ENCODE results near the gene NFX1. TPM values are rescaled to one million over a fixed set of nuclear protein-coding genes. Genes with fewer than 3 reads are reported as not detected.

Gene NFX1
- total RNA-seq, 1 donor from 2014 or later, result 27.8 TPM

DNA sequence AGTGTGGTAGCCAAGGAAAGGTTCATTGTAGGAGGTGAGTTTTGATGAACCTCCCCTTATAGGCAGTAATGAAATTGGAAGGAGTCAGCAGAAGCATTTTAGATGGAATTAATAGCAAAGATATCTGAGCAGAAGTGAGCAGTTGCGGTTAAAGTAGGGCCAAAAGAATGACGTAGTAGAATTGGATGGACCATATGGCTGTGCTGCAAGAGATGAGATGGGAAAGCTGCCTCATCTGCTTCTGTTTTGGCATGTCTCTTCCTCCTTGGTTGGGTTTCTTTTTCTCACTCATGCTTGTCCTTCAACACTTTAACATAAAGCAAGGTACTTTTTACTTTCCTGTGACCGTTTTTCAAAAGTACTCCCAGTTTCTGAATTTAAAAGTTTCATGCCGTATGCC, 56.2 kb downstream of the NFX1 start:
- Histone ChIP-seq H3K27me3 (ENCODE audit: insufficient read depth, low read length) (no peaks in the 10 kb centered on the region), H3K4me1 (ENCODE audit: insufficient read depth, low read length) (no peaks in the 10 kb centered on the region), H3K79me2 (ENCODE audit: insufficient read depth, low read length) (no peaks in the 10 kb centered on the region), H2AFZ (ENCODE audit: low read depth, low read length) (no peak overlapping the region), H4K20me1 (ENCODE audit: insufficient read depth, low read length) (no peaks in the 10 kb centered on the region), H3K9me3 (ENCODE audit: insufficient read depth, low read depth, low read length) (no peaks in the 10 kb centered on the region), H3K36me3 (ENCODE audit: insufficient read depth, low read length) (peaks cover 37% of the 10 kb centered on the region), H3K4me3 (ENCODE audit: insufficient read depth, low read depth, low read length) (no peak overlapping the region), H3K9ac (ENCODE audit: low read length) (no peak overlapping the region), H3K27ac (ENCODE audit: low read depth, low read length) (no peak overlapping the region), H3K4me2 (ENCODE audit: low read length) (no peak overlapping the region)
- no peaks in the 10 kb centered on the region for H3K4me1 Mint-ChIP-seq (ENCODE audit: low read depth, unreplicated experiment)
- H3K36me3 Mint-ChIP-seq (ENCODE audit: low read depth, unreplicated experiment), result peaks cover 23% of the 10 kb centered on the region
- no peaks in the 10 kb centered on the region for H3K9me3 Mint-ChIP-seq (ENCODE audit: unreplicated experiment)
- peak overlapping the region; percentile 67 for H3K27ac Mint-ChIP-seq (ENCODE audit: unreplicated experiment)
- FAIRE-seq, result no peak
- no peak for TF ChIP-seq EZH2 (IDR thresholded peaks at IDR 0.05; ENCODE audit: insufficient read depth, low read length)
- TF ChIP-seq, protein P1, sequence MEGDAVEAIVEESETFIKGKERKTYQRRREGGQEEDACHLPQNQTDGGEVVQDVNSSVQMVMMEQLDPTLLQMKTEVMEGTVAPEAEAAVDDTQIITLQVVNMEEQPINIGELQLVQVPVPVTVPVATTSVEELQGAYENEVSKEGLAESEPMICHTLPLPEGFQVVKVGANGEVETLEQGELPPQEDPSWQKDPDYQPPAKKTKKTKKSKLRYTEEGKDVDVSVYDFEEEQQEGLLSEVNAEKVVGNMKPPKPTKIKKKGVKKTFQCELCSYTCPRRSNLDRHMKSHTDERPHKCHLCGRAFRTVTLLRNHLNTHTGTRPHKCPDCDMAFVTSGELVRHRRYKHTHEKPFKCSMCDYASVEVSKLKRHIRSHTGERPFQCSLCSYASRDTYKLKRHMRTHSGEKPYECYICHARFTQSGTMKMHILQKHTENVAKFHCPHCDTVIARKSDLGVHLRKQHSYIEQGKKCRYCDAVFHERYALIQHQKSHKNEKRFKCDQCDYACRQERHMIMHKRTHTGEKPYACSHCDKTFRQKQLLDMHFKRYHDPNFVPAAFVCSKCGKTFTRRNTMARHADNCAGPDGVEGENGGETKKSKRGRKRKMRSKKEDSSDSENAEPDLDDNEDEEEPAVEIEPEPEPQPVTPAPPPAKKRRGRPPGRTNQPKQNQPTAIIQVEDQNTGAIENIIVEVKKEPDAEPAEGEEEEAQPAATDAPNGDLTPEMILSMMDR (IDR thresholded peaks at IDR 0.05; ENCODE audit: insufficient read depth, low read depth, low read length), result no peak
- DNase-seq (ENCODE audit: low read depth), result no peak
- no peaks in the 10 kb centered on the region for H3K27me3 Mint-ChIP-seq (ENCODE audit: low read depth, unreplicated experiment)
- no peak overlapping the region for H3K4me3 Mint-ChIP-seq (ENCODE audit: unreplicated experiment)

DNA sequence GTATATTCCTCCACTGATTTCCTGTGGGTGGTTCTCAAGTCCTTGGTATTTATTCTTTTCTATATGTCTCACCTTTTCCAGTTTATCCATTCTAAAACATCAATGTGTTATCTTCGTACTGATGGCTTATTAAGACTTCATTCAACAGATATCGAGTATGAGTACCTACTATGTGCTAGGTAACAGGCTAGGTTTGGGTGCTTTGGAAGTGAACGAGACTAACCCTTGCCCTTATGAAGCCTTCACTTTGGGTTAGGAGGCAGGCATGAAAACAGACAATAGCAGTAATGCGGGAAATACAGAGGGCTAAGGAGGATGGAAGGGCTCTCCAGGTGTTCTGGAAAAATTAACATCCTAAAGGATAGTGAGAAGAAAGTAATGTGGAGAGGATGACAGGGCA, 58.7 kb downstream of the NFX1 start:
- Histone ChIP-seq H2AFZ (ENCODE audit: low read depth, low read length) (no peak overlapping the region), H3K9me3 (ENCODE audit: insufficient read depth, low read depth, low read length) (no peaks in the 10 kb centered on the region), H3K4me2 (ENCODE audit: low read length) (no peak overlapping the region), H3K36me3 (ENCODE audit: insufficient read depth, low read length) (peaks cover 32% of the 10 kb centered on the region), H3K79me2 (ENCODE audit: insufficient read depth, low read length) (no peaks in the 10 kb centered on the region), H4K20me1 (ENCODE audit: insufficient read depth, low read length) (no peaks in the 10 kb centered on the region), H3K4me3 (ENCODE audit: insufficient read depth, low read depth, low read length) (no peak overlapping the region), H3K27ac (ENCODE audit: low read depth, low read length) (no peak overlapping the region), H3K27me3 (ENCODE audit: insufficient read depth, low read length) (no peaks in the 10 kb centered on the region), H3K4me1 (ENCODE audit: insufficient read depth, low read length) (no peaks in the 10 kb centered on the region), H3K9ac (ENCODE audit: low read length) (no peak overlapping the region)
- FAIRE-seq, result no peak
- no peak for DNase-seq (ENCODE audit: low read depth)
- Mint-ChIP-seq H3K9me3 (ENCODE audit: unreplicated experiment) (no peaks in the 10 kb centered on the region), H3K27ac (ENCODE audit: unreplicated experiment) (no peak overlapping the region), H3K27me3 (ENCODE audit: low read depth, unreplicated experiment) (no peaks in the 10 kb centered on the region), H3K4me1 (ENCODE audit: low read depth, unreplicated experiment) (no peaks in the 10 kb centered on the region), H3K36me3 (ENCODE audit: low read depth, unreplicated experiment) (peaks cover 25% of the 10 kb centered on the region), H3K4me3 (ENCODE audit: unreplicated experiment) (no peak overlapping the region)
- TF ChIP-seq, protein P1 (IDR thresholded peaks at IDR 0.05; ENCODE audit: insufficient read depth, low read depth, low read length), result no peak
- no peak for TF ChIP-seq EZH2 (IDR thresholded peaks at IDR 0.05; ENCODE audit: insufficient read depth, low read length)

DNA sequence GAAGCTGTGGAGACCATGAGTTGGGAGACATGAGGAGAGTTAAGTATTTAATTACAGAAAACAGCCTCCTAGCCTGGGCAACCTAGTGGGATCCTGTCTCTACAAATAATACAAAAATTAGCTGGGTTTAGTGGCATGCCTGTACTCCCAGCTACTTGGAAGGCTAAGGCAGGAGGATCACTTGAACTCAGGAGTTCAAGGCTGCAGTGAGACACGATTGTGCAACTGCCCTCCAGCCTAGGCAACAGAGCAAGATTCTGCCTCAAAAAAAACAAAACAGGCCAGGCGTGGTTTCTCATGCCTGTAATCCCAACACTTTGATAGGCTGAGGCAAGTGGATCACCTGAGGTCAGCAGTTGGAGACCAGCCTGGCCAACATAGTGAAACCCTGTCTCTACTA, 59.4 kb downstream of the NFX1 start:
- Histone ChIP-seq H4K20me1 (ENCODE audit: insufficient read depth, low read length) (no peaks in the 10 kb centered on the region), H3K79me2 (ENCODE audit: insufficient read depth, low read length) (no peaks in the 10 kb centered on the region), H3K4me1 (ENCODE audit: insufficient read depth, low read length) (peaks cover 4% of the 10 kb centered on the region), H3K9ac (ENCODE audit: low read length) (no peak overlapping the region), H3K36me3 (ENCODE audit: insufficient read depth, low read length) (peaks cover 30% of the 10 kb centered on the region), H3K9me3 (ENCODE audit: insufficient read depth, low read depth, low read length) (no peaks in the 10 kb centered on the region), H3K27ac (ENCODE audit: low read depth, low read length) (no peak overlapping the region), H3K27me3 (ENCODE audit: insufficient read depth, low read length) (no peaks in the 10 kb centered on the region), H2AFZ (ENCODE audit: low read depth, low read length) (no peak overlapping the region), H3K4me3 (ENCODE audit: insufficient read depth, low read depth, low read length) (no peak overlapping the region), H3K4me2 (ENCODE audit: low read length) (no peak overlapping the region)
- TF ChIP-seq EZH2 (IDR thresholded peaks at IDR 0.05; ENCODE audit: insufficient read depth, low read length), result no peak
- TF ChIP-seq, protein P1 (IDR thresholded peaks at IDR 0.05; ENCODE audit: insufficient read depth, low read depth, low read length), result no peak
- Mint-ChIP-seq H3K9me3 (ENCODE audit: unreplicated experiment) (no peaks in the 10 kb centered on the region), H3K4me1 (ENCODE audit: low read depth, unreplicated experiment) (no peaks in the 10 kb centered on the region), H3K27ac (ENCODE audit: unreplicated experiment) (no peak overlapping the region), H3K4me3 (ENCODE audit: unreplicated experiment) (no peak overlapping the region), H3K36me3 (ENCODE audit: low read depth, unreplicated experiment) (peaks cover 25% of the 10 kb centered on the region), H3K27me3 (ENCODE audit: low read depth, unreplicated experiment) (no peaks in the 10 kb centered on the region)
- FAIRE-seq (no peak), DNase-seq (ENCODE audit: low read depth) (no peak)
